ENCODE data around the gene RPS5.

The RPS5 gene

GRCh38 chr19:58385891-58386575 lies 1.0 kb upstream of the RPS5 start:
- no peak for DNase-seq

- peak in 1 of 2 experiments; percentile 34 for DNase-seq
Measured at GRCh38 chr19:58387338-58388174, 487 bp downstream of the RPS5 start.

- DNase-seq, result no peak
Measured at GRCh38 chr19:58388175-58388526, 1.1 kb downstream of the RPS5 start.

GRCh38 chr19:58392945-58393724 lies 6.1 kb downstream of the RPS5 start:
- no peak for DNase-seq

GRCh38 chr19:58393725-58394033 lies 6.6 kb downstream of the RPS5 start:
- DNase-seq, result no peak

- no peak for DNase-seq
Measured at GRCh38 chr19:58394821-58395219, 7.8 kb downstream of the RPS5 start.

GRCh38 chr19:58395220-58395978 lies 8.3 kb downstream of the RPS5 start, which contains the start of gene RNF225:
RNF225 (plus strand) TSS chr19:58395656; CDS start chr19:58396090, 434 bp downstream.
- DNase-seq, result no peak

GRCh38 chr19:58395979-58396627 lies 9.0 kb downstream of the RPS5 start:
- DNase-seq, result no peak

- no peak for DNase-seq
Measured at GRCh38 chr19:58396691-58397532, 9.8 kb downstream of the RPS5 start.

- DNase-seq, result peak in 1 of 2 experiments; percentile 57
Measured at GRCh38 chr19:58397533-58398037, 10.5 kb downstream of the RPS5 start.

- DNase-seq, result no peak
Measured at GRCh38 chr19:58398087-58398486, 11.0 kb downstream of the RPS5 start.

- no peak for DNase-seq
Measured at GRCh38 chr19:58398545-58398944, 11.5 kb downstream of the RPS5 start.

- no peak for DNase-seq
Measured at GRCh38 chr19:58399903-58400302, 12.8 kb downstream of the RPS5 start.

- DNase-seq, result no peak
Measured at GRCh38 chr19:58400316-58400915, 13.3 kb downstream of the RPS5 start.

GRCh38 chr19:58400916-58401839 lies 14.1 kb downstream of the RPS5 start:
- DNase-seq, result peak; percentile 99 to 100

- DNase-seq, result no peak
Measured at GRCh38 chr19:58401840-58402421, 14.9 kb downstream of the RPS5 start.

- DNase-seq, result peak in 1 of 2 experiments; percentile 68
Measured at GRCh38 chr19:58403920-58404478, 16.9 kb downstream of the RPS5 start.

GRCh38 chr19:58406818-58407657 lies 20.0 kb downstream of the RPS5 start:
- DNase-seq, result no peak
